OCI-LY3 (cell line): ENCODE results near the gene CDR2L.

ENCODE experiments used
- H2AFZ ChIP-seq: fragments of 200-600, 300-600 bp; shearing (Covaris generic); 2 replicates; pipeline ENCODE4 v1.6.0; 2014; ENCODE audit warnings: antibody characterized with exemption, low read depth, low read length
- H3K27ac ChIP-seq: fragments of 200-600, 300-600 bp; sonication (generic); 2 replicates; pipeline ENCODE4 v1.5.1; 2014; ENCODE audit warnings: mild to moderate bottlenecking, low read length, moderate library complexity, mixed read lengths
- H3K27me3 ChIP-seq: fragments of 200-600, 300-600 bp; sonication (generic); 2 replicates; pipeline ENCODE4 v1.6.1; 2014; ENCODE audit warnings: low read depth, low read length, mixed read lengths
- H3K36me3 ChIP-seq: fragments of 200-600, 300-600 bp; sonication (generic); replicated peaks from 2 replicates; pipeline ENCODE3; 2014; ENCODE audit warnings: low read depth, low read length, mixed read lengths
- H3K4me1 ChIP-seq: fragments of 300-600, 200-600 bp; sonication (generic); 2 replicates; pipeline ENCODE4 v1.6.1; 2014; ENCODE audit warnings: low read length, mixed read lengths
- H3K4me2 ChIP-seq: fragments of 200-600, 300-600 bp; sonication (generic); 2 replicates; pipeline ENCODE4 v1.6.1; 2014; ENCODE audit warnings: low read length, mixed read lengths
- H3K4me3 ChIP-seq: fragments of 300-600, 200-600 bp; sonication (generic); 2 replicates; pipeline ENCODE4 v1.5.1; 2014; ENCODE audit warnings: antibody characterized with exemption, mild to moderate bottlenecking, low read length, moderate library complexity
- H3K79me2 ChIP-seq: fragments of 300-600, 200-600 bp; shearing (Covaris generic); 2 replicates; pipeline ENCODE4 v1.6.1; 2014; ENCODE audit warnings: mild to moderate bottlenecking, low read length, mixed read lengths
- H3K9ac ChIP-seq: fragments of 300-600, 200-600 bp; shearing (Covaris generic); 2 replicates; pipeline ENCODE4 v1.6.0; 2014; ENCODE audit warnings: mild to moderate bottlenecking, low read length, moderate library complexity
- H3K9me3 ChIP-seq: fragments of 200-600, 300-600 bp; shearing (Covaris generic); 2 replicates; pipeline ENCODE4 v1.6.1; 2014; ENCODE audit warnings: low read length, mixed read lengths; ENCODE audit not compliant: insufficient read depth
- H4K20me1 ChIP-seq: fragments of 200-600, 300-600 bp; sonication (generic); 2 replicates; pipeline ENCODE4 v1.6.1; 2016; ENCODE audit warnings: low read length, mixed read lengths; ENCODE audit not compliant: insufficient read depth
- CTCF ChIP-seq: fragments of 200-600, 300-600 bp; sonication (generic); IDR thresholded peaks from 2 replicates; pipeline ENCODE4 v1.5.1; 2014; ENCODE audit warnings: antibody characterized with exemption, low read length, low read depth
- EZH2phosphoT487 ChIP-seq: fragments of 200-600 bp; shearing (Covaris generic); IDR thresholded peaks from 2 replicates; pipeline ENCODE4 v1.6.1; 2018; ENCODE audit warnings: antibody characterized with exemption, mixed run types, low read depth

The CDR2L gene

GRCh38 chr17:74994440-74994839 is 7.0 kb downstream of the CDR2L start:
- no peak overlapping the region for H3K27ac ChIP-seq
- no peak overlapping the region for H3K9ac ChIP-seq
- H3K79me2 ChIP-seq: no peaks in the 10 kb centered on the region
- TF ChIP-seq EZH2phosphoT487: no peak
- H3K4me1 ChIP-seq: no peaks in the 10 kb centered on the region
- H3K4me3 ChIP-seq: no peak overlapping the region
- H2AFZ ChIP-seq: no peak overlapping the region
- H3K9me3 ChIP-seq: no peaks in the 10 kb centered on the region
- H4K20me1 ChIP-seq: no peaks in the 10 kb centered on the region
- H3K27me3 ChIP-seq: no peaks in the 10 kb centered on the region
- no peaks in the 10 kb centered on the region for H3K36me3 ChIP-seq
- H3K4me2 ChIP-seq: no peak overlapping the region

GRCh38 chr17:74995847-74996246 is 8.4 kb downstream of the CDR2L start:
- H3K27me3 ChIP-seq: no peaks in the 10 kb centered on the region
- no peaks in the 10 kb centered on the region for H4K20me1 ChIP-seq
- H3K4me2 ChIP-seq: no peak overlapping the region
- no peak overlapping the region for H3K27ac ChIP-seq
- H3K9me3 ChIP-seq: no peaks in the 10 kb centered on the region
- H3K9ac ChIP-seq: no peak overlapping the region
- H3K36me3 ChIP-seq: no peaks in the 10 kb centered on the region
- H3K4me1 ChIP-seq: no peaks in the 10 kb centered on the region
- no peak overlapping the region for H3K4me3 ChIP-seq
- H2AFZ ChIP-seq: no peak overlapping the region
- no peaks in the 10 kb centered on the region for H3K79me2 ChIP-seq
- TF ChIP-seq CTCF: no peak
- no peak for TF ChIP-seq EZH2phosphoT487

GRCh38 chr17:74998783-74999182 is 11.4 kb downstream of the CDR2L start:
- no peak overlapping the region for H3K9ac ChIP-seq
- H3K36me3 ChIP-seq: no peaks in the 10 kb centered on the region
- no peaks in the 10 kb centered on the region for H3K27me3 ChIP-seq
- H4K20me1 ChIP-seq: no peaks in the 10 kb centered on the region
- no peaks in the 10 kb centered on the region for H3K4me1 ChIP-seq
- H2AFZ ChIP-seq: no peak overlapping the region
- no peak overlapping the region for H3K4me3 ChIP-seq
- no peaks in the 10 kb centered on the region for H3K79me2 ChIP-seq
- no peak overlapping the region for H3K4me2 ChIP-seq
- no peaks in the 10 kb centered on the region for H3K9me3 ChIP-seq
- TF ChIP-seq CTCF: no peak
- TF ChIP-seq EZH2phosphoT487: no peak
- H3K27ac ChIP-seq: no peak overlapping the region

- Histone ChIP-seq H3K36me3 (no peaks in the 10 kb centered on the region), H3K9ac (no peak overlapping the region), H3K27ac (no peak overlapping the region), H3K27me3 (no peaks in the 10 kb centered on the region), H3K4me3 (no peak overlapping the region), H3K9me3 (no peaks in the 10 kb centered on the region), H2AFZ (no peak overlapping the region), H3K4me2 (no peak overlapping the region), H3K4me1 (no peaks in the 10 kb centered on the region), H3K79me2 (no peaks in the 10 kb centered on the region), H4K20me1 (no peaks in the 10 kb centered on the region)
- TF ChIP-seq EZH2phosphoT487 (no peak), CTCF (no peak)
Measured at GRCh38 chr17:74999523-74999922, 12.1 kb downstream of the CDR2L start.
